IMR-90 (cell line): ENCODE data around the gene MRTFA. TPM values are rescaled to one million over a fixed set of nuclear protein-coding genes. Genes with fewer than 3 reads are reported as not detected.

Source experiments
- ATAC-seq: fragments of 200-7000 bp; cut with Tn5 transposase; 2 replicates; pipeline ENCODE4 v1.9.1; 2020; ENCODE audit warnings: low read depth, mild to moderate bottlenecking, moderate library complexity
- BruUV-seq: library from RNA; stranded (reverse); fragments of 400-500 nt; replicated peaks from 2 replicates; lab custom pipeline; 2021; lab: Mats Ljungman, UMichigan
- CTCF ChIA-PET: fragments of 300-600 bp; formaldehyde crosslinking; extraction: SDS; loops from one replicate; lab custom pipeline; 2021; ENCODE audit warnings: antibody characterized with exemption; lab: Yijun Ruan, JAX
- POLR2A ChIA-PET: fragments of 300-600 bp; sonication (Branson Sonifier 250); formaldehyde crosslinking; loops from one replicate; lab custom pipeline; 2022; ENCODE audit warnings: antibody characterized with exemption; ENCODE audit not compliant: unreplicated experiment; lab: Charles Lee
- DNase-seq: peaks from one replicate; pipeline ENCODE4 v3.0.0; 2013
- H2AFZ ChIP-seq: replicated peaks from 2 replicates; pipeline ENCODE3; 2013; ENCODE audit warnings: low read length, mild to moderate bottlenecking; ENCODE audit not compliant: poor library complexity
- H2AK5ac ChIP-seq: 2 replicates; pipeline ENCODE4 v1.6.1; 2013; ENCODE audit warnings: low read depth, low read length, inconsistent platforms
- H2AK9ac ChIP-seq: replicated peaks from 2 replicates; pipeline ENCODE3; 2013; ENCODE audit warnings: mild to moderate bottlenecking, low read depth, low read length, moderate library complexity; ENCODE audit not compliant: poor library complexity
- H2BK120ac ChIP-seq: 2 replicates; pipeline ENCODE4 v1.6.1; 2013; ENCODE audit warnings: low read depth, low read length, inconsistent platforms
- H2BK15ac ChIP-seq: 3 replicates; pipeline ENCODE4 v1.6.1; 2013; ENCODE audit warnings: low read depth, low read length, inconsistent platforms
- H2BK20ac ChIP-seq: 2 replicates; pipeline ENCODE4 v1.6.1; 2013; ENCODE audit warnings: low read depth, mild to moderate bottlenecking, inconsistent platforms, low read length, moderate library complexity
- H2BK5ac ChIP-seq: 2 replicates; pipeline ENCODE4 v1.6.1; 2013; ENCODE audit warnings: mild to moderate bottlenecking, low read depth, low read length, inconsistent platforms; ENCODE audit not compliant: poor library complexity, severe bottlenecking
- H3K14ac ChIP-seq: replicated peaks from 2 replicates; pipeline ENCODE4 v1.6.1; 2013; ENCODE audit warnings: low read depth, low read length, inconsistent platforms
- H3K18ac ChIP-seq: 2 replicates; pipeline ENCODE4 v1.6.1; 2013; ENCODE audit warnings: low read depth, low read length, control low read depth
- H3K23ac ChIP-seq: 2 replicates; pipeline ENCODE4 v1.6.1; 2013; ENCODE audit warnings: low read depth, low read length, inconsistent platforms
- H3K27ac ChIP-seq: 2 replicates; pipeline ENCODE4 v1.5.1; 2013; ENCODE audit warnings: mild to moderate bottlenecking, control low read depth, low read length; ENCODE audit not compliant: insufficient read depth
- H3K27me3 ChIP-seq: 2 replicates; pipeline ENCODE4 v1.6.1; 2013; ENCODE audit warnings: low read length; ENCODE audit not compliant: control insufficient read depth, insufficient read depth
- H3K36me3 ChIP-seq: 2 replicates; pipeline ENCODE4 v1.6.1; 2013; ENCODE audit warnings: low read length, mixed read lengths; ENCODE audit not compliant: control insufficient read depth, insufficient read depth
- H3K4ac ChIP-seq: 2 replicates; pipeline ENCODE4 v1.6.1; 2013; ENCODE audit warnings: low read depth, low read length, inconsistent platforms
- H3K4me1 ChIP-seq: 2 replicates; pipeline ENCODE4 v1.6.1; 2013; ENCODE audit warnings: low read length, mixed read lengths; ENCODE audit not compliant: control insufficient read depth, insufficient read depth
- H3K4me2 ChIP-seq: 2 replicates; pipeline ENCODE4 v1.6.1; 2013; ENCODE audit warnings: low read depth, mild to moderate bottlenecking, control low read depth, low read length, moderate library complexity
- H3K4me3 ChIP-seq: 2 replicates; pipeline ENCODE4 v1.5.1; 2013; ENCODE audit warnings: low read depth, mild to moderate bottlenecking, control low read depth, low read length, moderate library complexity; ENCODE audit not compliant: insufficient read depth
- H3K56ac ChIP-seq: 2 replicates; pipeline ENCODE4 v1.6.1; 2013; ENCODE audit warnings: low read length, inconsistent platforms; ENCODE audit not compliant: insufficient read depth; ENCODE audit errors: extremely low read depth
- H3K79me1 ChIP-seq, 2 experiments: 2 replicates each; pipeline ENCODE4 v1.6.1; 2013; ENCODE audit warnings: low read length in 2 of 2, inconsistent platforms in 1 of 2, low read depth in 1 of 2
- H3K9ac ChIP-seq: 2 replicates; pipeline ENCODE4 v1.6.1; 2013; ENCODE audit warnings: low read depth, low read length, control low read depth
- H3K9me1 ChIP-seq: 2 replicates; pipeline ENCODE4 v1.6.1; 2013; ENCODE audit warnings: low read length, inconsistent platforms; ENCODE audit not compliant: insufficient read depth
- H3K9me3 ChIP-seq: 2 replicates; pipeline ENCODE4 v1.6.1; 2013; ENCODE audit warnings: low read length; ENCODE audit not compliant: control insufficient read depth, insufficient read depth
- H4K20me1 ChIP-seq: 2 replicates; pipeline ENCODE4 v1.6.1; 2013; ENCODE audit warnings: low read length, inconsistent platforms; ENCODE audit not compliant: insufficient read depth
- H4K5ac ChIP-seq: 2 replicates; pipeline ENCODE4 v1.6.1; 2013; ENCODE audit warnings: mild to moderate bottlenecking, low read depth, low read length, control low read depth
- H4K8ac ChIP-seq, 2 experiments: 2 replicates each; pipeline ENCODE4 v1.6.1; 2013; ENCODE audit warnings: low read depth in 2 of 2, low read length in 2 of 2, control low read depth in 1 of 2, inconsistent platforms in 1 of 2
- H4K91ac ChIP-seq: 2 replicates; pipeline ENCODE4 v1.6.1; 2013; ENCODE audit warnings: low read depth, low read length, inconsistent platforms; ENCODE audit not compliant: insufficient read depth
- BHLHE40 ChIP-seq: fragments of 150-350 bp; IDR thresholded peaks from 2 replicates; pipeline ENCODE4 v1.6.1; 2016; ENCODE audit warnings: mild to moderate bottlenecking, low read depth, low read length
- CEBPB ChIP-seq: IDR thresholded peaks from 2 replicates; pipeline ENCODE4 v1.6.1; 2012; ENCODE audit warnings: low read depth, low read length, improper control_type of control experiment
- CHD1 ChIP-seq: IDR thresholded peaks from 2 replicates; pipeline ENCODE4 v1.6.1; 2012; ENCODE audit warnings: low read depth, low read length, improper control_type of control experiment
- CTCF ChIP-seq: conservative IDR thresholded peaks from 2 replicates; pipeline ENCODE4 v1.5.1; 2012; ENCODE audit warnings: mild to moderate bottlenecking, low read depth, low read length, improper control_type of control experiment
- ELK1 ChIP-seq: fragments of 150-350 bp; IDR thresholded peaks from 2 replicates; pipeline ENCODE4 v1.6.1; 2016; ENCODE audit warnings: low read depth, mild to moderate bottlenecking, low read length, moderate library complexity, borderline replicate concordance
- FOS ChIP-seq: fragments of 150-350 bp; IDR thresholded peaks from 2 replicates; pipeline ENCODE4 v1.6.1; 2016; ENCODE audit warnings: low read depth, low read length
- MAFK ChIP-seq: IDR thresholded peaks from 2 replicates; pipeline ENCODE4 v1.6.1; 2012; ENCODE audit warnings: low read depth, low read length, improper control_type of control experiment
- MAZ ChIP-seq: IDR thresholded peaks from 2 replicates; pipeline ENCODE4 v1.6.1; 2012; ENCODE audit warnings: low read depth, mild to moderate bottlenecking, low read length, improper control_type of control experiment, moderate library complexity, borderline replicate concordance
- MXI1 ChIP-seq: IDR thresholded peaks from 2 replicates; pipeline ENCODE4 v1.6.1; 2012; ENCODE audit warnings: low read depth, mild to moderate bottlenecking, low read length, moderate library complexity, borderline replicate concordance
- NFE2L2 ChIP-seq: fragments of 150-350 bp; IDR thresholded peaks from 2 replicates; pipeline ENCODE4 v1.6.1; 2016; ENCODE audit warnings: low read depth, mild to moderate bottlenecking, low read length
- POLR2A ChIP-seq: IDR thresholded peaks from 2 replicates; pipeline ENCODE4 v1.6.1; 2012; ENCODE audit warnings: mild to moderate bottlenecking, low read depth, low read length
- RAD21 ChIP-seq: IDR thresholded peaks from 2 replicates; pipeline ENCODE4 v1.6.1; 2012; ENCODE audit warnings: low read length, improper control_type of control experiment
- RCOR1 ChIP-seq: IDR thresholded peaks from 2 replicates; pipeline ENCODE4 v1.6.1; 2012; ENCODE audit warnings: mild to moderate bottlenecking, low read length, improper control_type of control experiment; ENCODE audit not compliant: insufficient replicate concordance
- RFX5 ChIP-seq: IDR thresholded peaks from 2 replicates; pipeline ENCODE4 v1.8.0; 2012; ENCODE audit warnings: low read depth, mild to moderate bottlenecking, low read length, moderate library complexity
- SMC3 ChIP-seq: fragments of 150-350 bp; IDR thresholded peaks from 2 replicates; pipeline ENCODE4 v1.6.1; 2016; ENCODE audit warnings: low read depth, mild to moderate bottlenecking, antibody characterized with exemption, low read length, moderate library complexity
- USF2 ChIP-seq: fragments of 150-350 bp; IDR thresholded peaks from 2 replicates; pipeline ENCODE4 v1.6.1; 2017; ENCODE audit warnings: mild to moderate bottlenecking, antibody characterized with exemption, low read length, low read depth
- WGBS, 2 experiments: methylation state at CpG; one replicate each; pipeline versions ENCODE4 v1.1.5 to v1.1.7; 2013; ENCODE audit warnings: missing lambda C conversion rate in 2 of 2; ENCODE audit not compliant: insufficient read length in 1 of 2; ENCODE audit errors: extremely low coverage in 2 of 2; 5-methylcytosine and 5-hydroxymethylcytosine counted together
- dilution Hi-C: fragments of 300-500 bp; cut with HindIII; formaldehyde crosslinking; loops from one replicate; pipeline ENCODE4 v1.14.3; 2018; ENCODE audit warnings: low sequenced_read_pairs; ENCODE audit not compliant: unreplicated experiment
- in situ Hi-C: fragments of 300-500 bp; cut with MboI; formaldehyde crosslinking; loops from 3 replicates; pipeline ENCODE4 v1.14.3; 2019; ENCODE audit warnings: low sequenced_read_pairs, inconsistent platforms, mixed read lengths
- intact Hi-C: fragments of 100-400 bp; cut with micrococcal nuclease; formaldehyde crosslinking; loops from 2 replicates; pipeline ENCODE4 v1.10.0; 2022
- polyA plus RNA-seq, 3 experiments: library from polyadenylated mRNA; depleted of rRNA; stranded (reverse); fragments of >200 nt; gene quantifications; 2 replicates each; pipeline ENCODE4 v1.2.3, GENCODE V29; 2012; ENCODE audit warnings: low replicate concordance in 1 of 3
- total RNA-seq: library from RNA; depleted of rRNA; stranded (reverse); fragments of >200 nt; gene quantifications from 2 replicates; pipeline ENCODE4 v1.2.3, GENCODE V29; 2012

Gene MRTFA
- total and polyA plus RNA-seq, 2 of the 4 experiments (the other 2 are of a cell fraction): 12.5 to 17.2 TPM

GRCh38 chr22:40466976-40467375, 169.5 kb downstream of the MRTFA start:
- intact Hi-C loops: no loop called here
- H3K27me3 ChIP-seq: no peaks in the 10 kb centered on the region
- H4K91ac ChIP-seq: no peak overlapping the region
- no peak overlapping the region for H4K5ac ChIP-seq
- H2BK5ac ChIP-seq: no peak overlapping the region
- ATAC-seq: no peak
- no peak overlapping the region for H3K9ac ChIP-seq
- no peak overlapping the region for H3K27ac ChIP-seq
- no peak overlapping the region for H2AFZ ChIP-seq
- H3K4me2 ChIP-seq: no peak overlapping the region
- no peak overlapping the region for H3K4ac ChIP-seq
- no CpG with 5 or more reads among the region's 1 CpG for WGBS, 2 experiments
- H2AK9ac ChIP-seq: no peak overlapping the region
- in situ Hi-C loops: no loop called here
- H3K14ac ChIP-seq: no peak overlapping the region
- no peak overlapping the region for H2BK15ac ChIP-seq
- H2AK5ac ChIP-seq: no peak overlapping the region
- H3K56ac ChIP-seq: no peak overlapping the region
- DNase-seq: no peak
- H3K9me1 ChIP-seq: peaks cover 5% of the 10 kb centered on the region
- TF ChIP-seq RCOR1: no peak
- TF ChIP-seq ELK1: no peak
- no peak for TF ChIP-seq RFX5
- TF ChIP-seq RAD21: no peak
- no peak for TF ChIP-seq MXI1
- no peak for TF ChIP-seq MAFK
- TF ChIP-seq NFE2L2: no peak
- no peak for TF ChIP-seq CTCF
- TF ChIP-seq SMC3: no peak
- no peak for TF ChIP-seq USF2
- no peak for TF ChIP-seq MAZ
- no peak for TF ChIP-seq CHD1
- no peak for TF ChIP-seq FOS
- TF ChIP-seq POLR2A: no peak
- no peak for TF ChIP-seq CEBPB
- no peak for TF ChIP-seq BHLHE40
- H3K9me3 ChIP-seq: no peaks in the 10 kb centered on the region
- ChIA-PET CTCF (interaction anchor here (1.0 to 1.2 kb wide), 2 partner anchors 9 to 30 kb away, joined by 3 read pairs; no protein-coding TSS in a partner anchor), POLR2A (interaction anchor here (0.6 kb wide), 1 partner anchor 8 kb away, joined by 5 read pairs; no protein-coding TSS in a partner anchor)
- H3K23ac ChIP-seq: no peak overlapping the region
- H2BK20ac ChIP-seq: no peak overlapping the region
- no peak overlapping the region for H4K8ac ChIP-seq
- dilution Hi-C loops: no loop called here
- H2BK120ac ChIP-seq: no peak overlapping the region
- H3K36me3 ChIP-seq: peaks cover 8% of the 10 kb centered on the region
- no peak overlapping the region for H3K4me3 ChIP-seq
- no peaks in the 10 kb centered on the region; the same call in 1 of the 2 replicates for H3K4me1 ChIP-seq
- no peak overlapping the region for H3K18ac ChIP-seq
- BruUV-seq: no TSS peak
- peaks cover 18% of the 10 kb centered on the region; the same call in 1 of the 2 replicates for H4K20me1 ChIP-seq
- H3K79me1 ChIP-seq: peaks cover 48 to 63% of the 10 kb centered on the region in 2 experiments
